Liver (tissue), 3 donors: ENCODE measurements around the gene DDX20.

ENCODE experiments used
- CTCF ChIP-seq: fragments of 150-350 bp; IDR thresholded peaks from 2 replicates; pipeline ENCODE4 v1.5.1; 2017; ENCODE audit warnings: improper control_type of control experiment, low read depth, low read length; ENCODE audit not compliant: missing input control
- EGR1 ChIP-seq, 2 donors: IDR thresholded peaks; 2 replicates each; pipeline ENCODE4 v1.6.1; 2016 to 2018; ENCODE audit warnings: antibody characterized with exemption in 2 of 2, low read depth in 2 of 2
- GABPA ChIP-seq, 2 donors: IDR thresholded peaks in 1 of 2; conservative IDR thresholded peaks in 1 of 2; 2 replicates each; pipeline ENCODE4 v1.6.1; 2016; ENCODE audit warnings: antibody characterized with exemption in 2 of 2, mild to moderate bottlenecking in 1 of 2, moderate library complexity in 1 of 2
- RAD21 ChIP-seq, 2 donors: IDR thresholded peaks; 2 replicates each; pipeline ENCODE4 v1.6.1; 2016; ENCODE audit warnings: antibody characterized with exemption in 2 of 2, mild to moderate bottlenecking in 2 of 2
- RXRA ChIP-seq, 2 donors: IDR thresholded peaks; 2 replicates each; pipeline ENCODE4 v1.6.1; 2017 to 2018; ENCODE audit warnings: antibody characterized with exemption in 2 of 2, mild to moderate bottlenecking in 1 of 2
- TAF1 ChIP-seq: conservative IDR thresholded peaks from 2 replicates; pipeline ENCODE4 v1.6.1; 2016; ENCODE audit warnings: antibody characterized with exemption, mild to moderate bottlenecking
- TF ChIP-seq, protein P1 (sequence below): IDR thresholded peaks from 2 replicates; pipeline ENCODE4 v1.6.1; 2016; ENCODE audit warnings: antibody characterized with exemption
- TF ChIP-seq, protein P2 (sequence below): IDR thresholded peaks from 2 replicates; pipeline ENCODE4 v1.6.1; 2016; ENCODE audit warnings: antibody characterized with exemption, mild to moderate bottlenecking
- donor health status: healthy.
- donor health status: healthy.

DNA sequence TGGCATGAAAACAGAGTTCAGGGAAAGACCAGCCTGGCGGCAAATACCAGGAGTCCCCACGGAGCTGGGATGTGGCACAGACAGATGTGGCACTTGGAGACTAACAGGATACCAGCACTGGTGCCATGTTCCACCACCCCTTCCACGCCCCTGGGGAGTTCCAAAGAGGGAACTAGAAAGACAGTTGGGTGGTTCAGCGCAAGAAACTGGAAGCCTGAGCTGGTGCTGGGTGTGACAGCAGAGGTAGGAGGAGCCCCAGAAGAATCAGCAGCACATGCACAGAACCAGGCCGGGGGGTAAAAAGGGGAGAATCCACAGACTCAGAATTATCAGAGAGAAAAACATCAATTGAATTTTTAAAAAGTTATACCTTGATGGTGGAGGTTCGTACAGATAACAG, 22.4 kb downstream of the DDX20 start:
- TF ChIP-seq CTCF (no peak), GABPA (IDR thresholded peaks at IDR 0.05 in 1 of 2, conservative IDR thresholded peaks at IDR 0.05 in 1 of 2) (no peak), RAD21 (IDR thresholded peaks at IDR 0.05) (no peak), RXRA (IDR thresholded peaks at IDR 0.05) (no peak), EGR1 (IDR thresholded peaks at IDR 0.05; ENCODE audit: low read depth in 2 of 2) (no peak), TAF1 (no peak)
- TF ChIP-seq, protein P1, sequence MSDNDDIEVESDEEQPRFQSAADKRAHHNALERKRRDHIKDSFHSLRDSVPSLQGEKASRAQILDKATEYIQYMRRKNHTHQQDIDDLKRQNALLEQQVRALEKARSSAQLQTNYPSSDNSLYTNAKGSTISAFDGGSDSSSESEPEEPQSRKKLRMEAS: no peak
- TF ChIP-seq, protein P2, sequence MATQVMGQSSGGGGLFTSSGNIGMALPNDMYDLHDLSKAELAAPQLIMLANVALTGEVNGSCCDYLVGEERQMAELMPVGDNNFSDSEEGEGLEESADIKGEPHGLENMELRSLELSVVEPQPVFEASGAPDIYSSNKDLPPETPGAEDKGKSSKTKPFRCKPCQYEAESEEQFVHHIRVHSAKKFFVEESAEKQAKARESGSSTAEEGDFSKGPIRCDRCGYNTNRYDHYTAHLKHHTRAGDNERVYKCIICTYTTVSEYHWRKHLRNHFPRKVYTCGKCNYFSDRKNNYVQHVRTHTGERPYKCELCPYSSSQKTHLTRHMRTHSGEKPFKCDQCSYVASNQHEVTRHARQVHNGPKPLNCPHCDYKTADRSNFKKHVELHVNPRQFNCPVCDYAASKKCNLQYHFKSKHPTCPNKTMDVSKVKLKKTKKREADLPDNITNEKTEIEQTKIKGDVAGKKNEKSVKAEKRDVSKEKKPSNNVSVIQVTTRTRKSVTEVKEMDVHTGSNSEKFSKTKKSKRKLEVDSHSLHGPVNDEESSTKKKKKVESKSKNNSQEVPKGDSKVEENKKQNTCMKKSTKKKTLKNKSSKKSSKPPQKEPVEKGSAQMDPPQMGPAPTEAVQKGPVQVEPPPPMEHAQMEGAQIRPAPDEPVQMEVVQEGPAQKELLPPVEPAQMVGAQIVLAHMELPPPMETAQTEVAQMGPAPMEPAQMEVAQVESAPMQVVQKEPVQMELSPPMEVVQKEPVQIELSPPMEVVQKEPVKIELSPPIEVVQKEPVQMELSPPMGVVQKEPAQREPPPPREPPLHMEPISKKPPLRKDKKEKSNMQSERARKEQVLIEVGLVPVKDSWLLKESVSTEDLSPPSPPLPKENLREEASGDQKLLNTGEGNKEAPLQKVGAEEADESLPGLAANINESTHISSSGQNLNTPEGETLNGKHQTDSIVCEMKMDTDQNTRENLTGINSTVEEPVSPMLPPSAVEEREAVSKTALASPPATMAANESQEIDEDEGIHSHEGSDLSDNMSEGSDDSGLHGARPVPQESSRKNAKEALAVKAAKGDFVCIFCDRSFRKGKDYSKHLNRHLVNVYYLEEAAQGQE: no peak
